ENCODE data around the gene RLN1. TPM values are rescaled to one million over a fixed set of nuclear protein-coding genes. Genes with fewer than 3 reads are reported as not detected.

The RLN1 gene
- total and polyA plus RNA-seq, 10 of the 15 experiments (the other 5 are each of a cell fraction or from before 2014, with no cell fraction given), result 0.80 to 2.8 (median 1.9) TPM

- no peak overlapping the region for H3K27ac ChIP-seq (ENCODE audit: control insufficient read depth, insufficient read depth)
- ChIA-PET SMC1A (ENCODE audit: uncharacterized antibody, unreplicated experiment) (interaction anchor here (0.7 to 2.9 kb wide), 8 partner anchors 9 to 51 kb away, joined by 3 to 12 read pairs (median 6); no protein-coding TSS in a partner anchor), CTCF (interaction anchor here (0.7 to 1.3 kb wide), 5 partner anchors 10 to 215 kb away, joined by 3 to 6 read pairs (median 3); partner anchors contain the start of gene CD274), POLR2A (interaction anchor here (1.1 kb wide), 1 partner anchor 8 kb away, joined by 3 read pairs; no protein-coding TSS in a partner anchor), RAD21 (ENCODE audit: unreplicated experiment) (interaction anchor here (1.0 kb wide), 1 partner anchor 189 kb away, joined by 4 read pairs; no protein-coding TSS in a partner anchor)
- BruUV-seq (replicated peaks), result no TSS peak
- H3K27me3 ChIP-seq (replicated peaks in 1 of 2; ENCODE audit: control insufficient read depth in 2 of 2, insufficient read depth in 2 of 2, low read length in 1 of 2), result no peaks in the 10 kb centered on the region
- H2AFZ ChIP-seq (ENCODE audit: control insufficient read depth, low read depth, low read length), result no peak overlapping the region
- FAIRE-seq (peak; percentile 74), DNase-seq (ENCODE audit: low read depth, low spot score) (no peak), ATAC-seq (peak; percentile 98)
- H3K4me2 ChIP-seq (ENCODE audit: control insufficient read depth, insufficient read depth), result no peak overlapping the region
- no peaks in the 10 kb centered on the region for H3K79me2 ChIP-seq (ENCODE audit: control insufficient read depth, insufficient read depth, low read length)
- in situ Hi-C loops (cut with MboI) (no loop called here), intact Hi-C loops (cut with micrococcal nuclease; ENCODE audit: unreplicated experiment) (no loop called here)
- no peaks in the 10 kb centered on the region; the same call in 1 of the 3 replicates for H3K9me3 ChIP-seq (replicated peaks; ENCODE audit: control insufficient read depth, insufficient read depth, low read length)
- no peak overlapping the region for H3K4me3 ChIP-seq
- no peaks in the 10 kb centered on the region for H3K4me1 ChIP-seq (ENCODE audit: control insufficient read depth, insufficient read depth, low read length)
- 7% methylated on average over 1 of the region's 1 CpG for WGBS (ENCODE audit: insufficient coverage, insufficient replicate concordance, low lambda C conversion rate, missing lambda C conversion rate)
- H4K20me1 ChIP-seq (ENCODE audit: control insufficient read depth, insufficient read depth), result no peaks in the 10 kb centered on the region
- no peak overlapping the region for H3K9ac ChIP-seq (ENCODE audit: control insufficient read depth, insufficient read depth, low read length)
- H3K36me3 ChIP-seq (ENCODE audit: control insufficient read depth in 2 of 2, insufficient read depth in 2 of 2, low read length in 1 of 2), result no peaks in the 10 kb centered on the region
- TF ChIP-seq BCL3 (IDR thresholded peaks at IDR 0.05; ENCODE audit: borderline replicate concordance, insufficient read depth, low read depth, low read length, poor library complexity, severe bottlenecking) (no peak), HDGF (IDR thresholded peaks at IDR 0.05) (no peak), PKNOX1 (IDR thresholded peaks at IDR 0.05) (0 out of 2 replicates have a peak, but pooled peaks have one; percentile 15), ATF7 (IDR thresholded peaks at IDR 0.05; ENCODE audit: low read depth) (peak; percentile 40; the same call in 1 of the 2 replicates), IKZF2 (IDR thresholded peaks at IDR 0.05) (peak; percentile 41 to 49; a peak in 2 of 4 replicates), NR2C2 (IDR thresholded peaks at IDR 0.05; ENCODE audit: borderline replicate concordance, control insufficient read depth, insufficient read length, low read depth) (no peak), NFIC (IDR thresholded peaks at IDR 0.05; ENCODE audit: low read depth, low read length) (no peak), FOXK2 (IDR thresholded peaks at IDR 0.05) (no peak), PAX5 (IDR thresholded peaks at IDR 0.05; ENCODE audit: borderline replicate concordance, low read depth, low read length) (no peak), TCF12 (IDR thresholded peaks at IDR 0.05; ENCODE audit: low read depth, low read length) (no peak), TBL1XR1 (IDR thresholded peaks at IDR 0.05; ENCODE audit: low read depth, low read length) (no peak), IRF5 (IDR thresholded peaks at IDR 0.05; ENCODE audit: borderline replicate concordance) (no peak), HDAC6 (IDR thresholded peaks at IDR 0.05; ENCODE audit: unreplicated experiment) (no peak), POLR2AphosphoS5 (IDR thresholded peaks at IDR 0.05; ENCODE audit: low read length) (no peak), STAT1 (conservative IDR thresholded peaks at IDR 0.05) (no peak), KAT2A (conservative IDR thresholded peaks at IDR 0.05; ENCODE audit: control insufficient read depth, low read depth, low read length) (no peak), ZNF687 (IDR thresholded peaks at IDR 0.05) (no peak)
These were observed 35.4 kb upstream of the RLN1 start for GRCh38 chr9:5375091-5375490.
